Measurements from ENCODE around the gene MS4A10. TPM values are rescaled to one million over a fixed set of nuclear protein-coding genes. Genes with fewer than 3 reads are reported as not detected.

MS4A10 gene
- total and polyA plus RNA-seq, 2 of the 8 experiments (the other 6 are each of a cell fraction or from before 2014, with no cell fraction given), result not detected

- TF ChIP-seq CHD7 (IDR thresholded peaks at IDR 0.05; ENCODE audit: insufficient replicate concordance, low read length), result no peak
- no peak for TF ChIP-seq CBX5 (IDR thresholded peaks at IDR 0.05; ENCODE audit: low read depth, low read length)
- no peak for TF ChIP-seq POLR2AphosphoS5 (IDR thresholded peaks at IDR 0.05; ENCODE audit: low read depth, low read length)
Observed at GRCh38 chr11:60748225-60748624, 36.9 kb upstream of the MS4A10 start (continued).

Measured in H1 (cell line).